ENCODE results near the gene SLC25A18. TPM values are rescaled to one million over a fixed set of nuclear protein-coding genes. Genes with fewer than 3 reads are reported as not detected.

Gene SLC25A18
- total RNA-seq, 1 experiment from 2014 or later, result 0.35 TPM

DNA sequence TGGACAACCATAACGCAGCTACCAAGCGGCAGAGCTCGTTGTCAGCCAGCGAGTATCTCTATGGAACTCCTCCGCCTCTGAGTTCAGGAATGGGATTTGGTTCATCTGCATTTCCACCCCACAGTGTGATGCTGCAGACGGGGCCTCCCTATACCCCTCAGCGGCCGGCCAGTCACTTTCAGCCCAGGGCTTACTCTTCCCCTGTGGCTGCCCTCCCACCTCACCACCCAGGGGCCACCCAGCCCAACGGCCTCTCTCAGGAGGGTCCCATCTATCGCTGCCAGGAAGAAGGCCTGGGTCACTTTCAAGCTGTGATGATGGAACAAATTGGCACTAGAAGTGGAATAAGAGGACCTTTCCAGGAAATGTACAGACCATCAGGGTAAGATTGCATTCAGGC lies 14.1 kb upstream of the SLC25A18 start:
- no peak overlapping the region for H3K27ac Mint-ChIP-seq (ENCODE audit: low read depth, unreplicated experiment)
- no peaks in the 10 kb centered on the region for H3K27me3 Mint-ChIP-seq (ENCODE audit: insufficient read depth, unreplicated experiment)
- POLR2A ChIA-PET, result interaction anchor here (1.1 kb wide), 1 partner anchor 9 kb away, joined by 3 read pairs; no protein-coding TSS in a partner anchor
- BruUV-seq (replicated peaks), result no TSS peak
- H3K36me3 Mint-ChIP-seq (ENCODE audit: insufficient read depth, unreplicated experiment), result peaks cover 4% of the 10 kb centered on the region
- CTCF ChIA-PET, result interaction anchor here (0.6 to 1.0 kb wide), 2 partner anchors 9 to 41 kb away, joined by 3 to 5 read pairs; no protein-coding TSS in a partner anchor
- DNase-seq (ENCODE audit: unreplicated experiment), result no peak
- H3K4me3 Mint-ChIP-seq (ENCODE audit: unreplicated experiment), result no peak overlapping the region
- H3K9me3 Mint-ChIP-seq (ENCODE audit: unreplicated experiment), result no peaks in the 10 kb centered on the region
- no peaks in the 10 kb centered on the region for H3K4me1 Mint-ChIP-seq (ENCODE audit: insufficient read depth, unreplicated experiment)
- intact Hi-C loops (cut with micrococcal nuclease), result no loop called here
- TF ChIP-seq, protein P1, sequence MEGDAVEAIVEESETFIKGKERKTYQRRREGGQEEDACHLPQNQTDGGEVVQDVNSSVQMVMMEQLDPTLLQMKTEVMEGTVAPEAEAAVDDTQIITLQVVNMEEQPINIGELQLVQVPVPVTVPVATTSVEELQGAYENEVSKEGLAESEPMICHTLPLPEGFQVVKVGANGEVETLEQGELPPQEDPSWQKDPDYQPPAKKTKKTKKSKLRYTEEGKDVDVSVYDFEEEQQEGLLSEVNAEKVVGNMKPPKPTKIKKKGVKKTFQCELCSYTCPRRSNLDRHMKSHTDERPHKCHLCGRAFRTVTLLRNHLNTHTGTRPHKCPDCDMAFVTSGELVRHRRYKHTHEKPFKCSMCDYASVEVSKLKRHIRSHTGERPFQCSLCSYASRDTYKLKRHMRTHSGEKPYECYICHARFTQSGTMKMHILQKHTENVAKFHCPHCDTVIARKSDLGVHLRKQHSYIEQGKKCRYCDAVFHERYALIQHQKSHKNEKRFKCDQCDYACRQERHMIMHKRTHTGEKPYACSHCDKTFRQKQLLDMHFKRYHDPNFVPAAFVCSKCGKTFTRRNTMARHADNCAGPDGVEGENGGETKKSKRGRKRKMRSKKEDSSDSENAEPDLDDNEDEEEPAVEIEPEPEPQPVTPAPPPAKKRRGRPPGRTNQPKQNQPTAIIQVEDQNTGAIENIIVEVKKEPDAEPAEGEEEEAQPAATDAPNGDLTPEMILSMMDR (IDR thresholded peaks at IDR 0.05; ENCODE audit: unreplicated experiment), result no peak

DNA sequence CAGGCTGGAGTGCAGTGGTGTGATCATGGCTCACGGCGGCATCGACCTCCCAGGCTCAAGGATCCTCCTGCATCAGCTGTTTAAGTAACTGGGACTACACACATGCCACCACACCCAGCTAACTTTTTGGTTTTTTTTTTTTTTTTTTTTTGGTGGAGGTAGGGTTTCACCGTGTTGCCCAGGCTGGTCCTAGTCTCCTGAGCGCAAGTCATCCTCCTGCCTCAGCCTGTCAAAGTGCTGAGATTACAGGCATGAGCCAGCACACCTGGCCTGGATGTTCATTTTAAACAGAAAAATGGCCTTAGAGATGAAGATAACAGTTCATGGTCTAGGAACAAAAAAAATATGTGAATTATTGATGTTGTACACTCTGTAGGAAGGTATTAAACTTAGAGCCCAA lies 13.6 kb upstream of the SLC25A18 start:
- Mint-ChIP-seq H3K4me1 (ENCODE audit: insufficient read depth, unreplicated experiment) (no peaks in the 10 kb centered on the region), H3K27ac (ENCODE audit: low read depth, unreplicated experiment) (no peak overlapping the region), H3K36me3 (ENCODE audit: insufficient read depth, unreplicated experiment) (peaks cover 4% of the 10 kb centered on the region), H3K9me3 (ENCODE audit: unreplicated experiment) (no peaks in the 10 kb centered on the region), H3K4me3 (ENCODE audit: unreplicated experiment) (no peak overlapping the region), H3K27me3 (ENCODE audit: insufficient read depth, unreplicated experiment) (no peaks in the 10 kb centered on the region)
- POLR2A ChIA-PET, result interaction anchor here (1.1 kb wide), 1 partner anchor 9 kb away, joined by 3 read pairs; no protein-coding TSS in a partner anchor
- CTCF ChIA-PET, result interaction anchor here (0.6 kb wide), 1 partner anchor 41 kb away, joined by 3 read pairs; no protein-coding TSS in a partner anchor
- no TSS peak for BruUV-seq (replicated peaks)
- DNase-seq (ENCODE audit: unreplicated experiment), result no peak
- TF ChIP-seq, protein P1 (IDR thresholded peaks at IDR 0.05; ENCODE audit: unreplicated experiment), result no peak
- intact Hi-C loops (cut with micrococcal nuclease), result no loop called here

DNA sequence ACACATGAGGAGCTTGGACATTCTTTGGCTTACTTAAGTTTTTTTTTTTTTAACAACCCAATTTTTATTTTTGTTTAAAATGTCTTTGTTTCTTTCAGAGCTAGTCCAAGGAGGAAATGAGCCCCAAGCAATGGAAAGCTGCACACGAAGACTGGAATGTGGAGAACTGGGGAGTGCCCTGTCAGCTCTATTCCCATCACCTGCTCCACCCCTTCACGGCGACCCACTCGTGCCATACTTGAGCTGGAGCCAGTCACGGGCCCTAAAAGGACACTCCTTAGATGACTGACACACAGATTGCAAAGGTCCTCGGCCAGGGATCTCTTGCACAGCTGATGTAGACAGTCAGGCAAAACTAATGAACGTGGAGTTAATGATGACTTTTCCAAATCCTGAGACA lies 10.6 kb upstream of the SLC25A18 start:
- CTCF ChIA-PET, result interaction anchor here (0.6 to 1.0 kb wide), 4 partner anchors 38 to 600 kb away, joined by 3 to 5 read pairs (median 3); no protein-coding TSS in a partner anchor
- H3K27ac Mint-ChIP-seq (ENCODE audit: low read depth, unreplicated experiment), result no peak overlapping the region
- POLR2A ChIA-PET, result interaction anchor here (0.7 to 2.1 kb wide), 2 partner anchors 11 to 277 kb away, joined by 3 to 4 read pairs; no protein-coding TSS in a partner anchor
- BruUV-seq (replicated peaks), result no TSS peak
- H3K27me3 Mint-ChIP-seq (ENCODE audit: insufficient read depth, unreplicated experiment), result no peaks in the 10 kb centered on the region
- no peak for DNase-seq (ENCODE audit: unreplicated experiment)
- no peak overlapping the region for H3K4me3 Mint-ChIP-seq (ENCODE audit: unreplicated experiment)
- TF ChIP-seq, protein P1 (IDR thresholded peaks at IDR 0.05; ENCODE audit: unreplicated experiment), result no peak
- H3K36me3 Mint-ChIP-seq (ENCODE audit: insufficient read depth, unreplicated experiment), result peaks cover 4% of the 10 kb centered on the region
- H3K4me1 Mint-ChIP-seq (ENCODE audit: insufficient read depth, unreplicated experiment), result no peaks in the 10 kb centered on the region
- intact Hi-C loops (cut with micrococcal nuclease), result no loop called here
- H3K9me3 Mint-ChIP-seq (ENCODE audit: unreplicated experiment), result no peaks in the 10 kb centered on the region

DNA sequence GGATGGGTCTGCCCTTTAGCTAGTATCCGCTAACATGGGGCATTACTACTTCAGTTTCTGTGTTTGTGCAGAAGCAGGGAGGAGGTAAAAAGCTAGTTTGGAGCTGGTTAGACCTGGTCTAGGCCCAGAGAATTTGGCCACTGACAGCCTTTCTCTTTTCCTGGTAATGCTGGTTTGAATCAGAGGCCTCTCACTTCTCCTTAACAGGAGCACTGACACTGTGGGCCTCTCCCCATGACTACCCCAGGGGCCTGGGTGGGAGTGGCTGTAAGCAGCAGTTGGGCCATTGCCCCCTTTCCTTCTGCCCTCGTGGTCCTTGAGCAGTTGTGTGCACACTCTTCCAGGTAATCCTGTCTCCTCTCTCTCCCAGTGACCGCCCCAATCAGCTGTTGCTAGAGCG lies 8.5 kb upstream of the SLC25A18 start:
- peaks cover 4% of the 10 kb centered on the region for H3K36me3 Mint-ChIP-seq (ENCODE audit: insufficient read depth, unreplicated experiment)
- CTCF ChIA-PET, result interaction anchor here (1.1 to 1.5 kb wide), 4 partner anchors 19 to 497 kb away, joined by 3 to 5 read pairs (median 4); no protein-coding TSS in a partner anchor
- H3K9me3 Mint-ChIP-seq (ENCODE audit: unreplicated experiment), result no peaks in the 10 kb centered on the region
- TF ChIP-seq, protein P1 (IDR thresholded peaks at IDR 0.05; ENCODE audit: unreplicated experiment), result no peak
- H3K4me1 Mint-ChIP-seq (ENCODE audit: insufficient read depth, unreplicated experiment), result no peaks in the 10 kb centered on the region
- H3K27ac Mint-ChIP-seq (ENCODE audit: low read depth, unreplicated experiment), result no peak overlapping the region
- intact Hi-C loops (cut with micrococcal nuclease), result loop anchor here (5.0 kb wide), 2 partner anchors 152 to 232 kb away; no protein-coding TSS in a partner anchor
- no TSS peak for BruUV-seq (replicated peaks)
- DNase-seq (ENCODE audit: unreplicated experiment), result no peak
- H3K4me3 Mint-ChIP-seq (ENCODE audit: unreplicated experiment), result no peak overlapping the region
- POLR2A ChIA-PET, result interaction anchor here (0.6 kb wide), 1 partner anchor 9 kb away, joined by 4 read pairs; no protein-coding TSS in a partner anchor
- H3K27me3 Mint-ChIP-seq (ENCODE audit: insufficient read depth, unreplicated experiment), result no peaks in the 10 kb centered on the region
